Panc1 (cell line): ENCODE data around the gene MINDY4.

Experiments
- POLR2AphosphoS5 ChIP-seq: IDR thresholded peaks from 2 replicates; pipeline ENCODE4 v1.6.1; 2012; ENCODE audit warnings: mild to moderate bottlenecking, low read depth, low read length, moderate library complexity
- TF ChIP-seq, protein P1 (sequence below): fragments of 450-650 bp; IDR thresholded peaks from 2 replicates; pipeline ENCODE4 v1.5.1; 2017; ENCODE audit warnings: mild to moderate bottlenecking
- TF ChIP-seq, protein P2 (sequence below), 2 experiments: IDR thresholded peaks; 2 replicates each; pipeline ENCODE4 v1.6.1; 2011 to 2012; ENCODE audit warnings: low read depth in 2 of 2, control low read depth in 1 of 2, low read length in 1 of 2, mild to moderate bottlenecking in 1 of 2, moderate library complexity in 1 of 2; ENCODE audit not compliant: insufficient read depth in 1 of 2

DNA sequence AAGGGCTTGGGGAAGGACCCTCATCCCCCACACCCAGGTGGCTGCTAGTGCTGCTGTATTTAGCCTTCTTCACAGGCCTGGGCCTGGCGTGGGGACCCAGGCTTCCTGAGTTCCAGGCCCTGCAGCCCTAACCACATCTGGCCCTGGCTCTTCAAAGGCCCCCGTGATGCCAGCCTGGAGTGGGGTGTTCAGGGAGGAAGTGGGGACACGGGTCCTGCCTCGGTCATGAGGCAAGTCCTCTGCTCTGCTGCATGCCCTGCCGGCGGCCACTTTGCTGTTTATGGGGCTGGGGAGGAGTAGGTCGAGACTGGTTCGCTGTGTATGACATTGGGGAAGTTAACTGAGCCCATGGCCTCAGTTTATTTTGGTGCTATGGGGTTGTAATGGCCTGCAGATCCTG is 131.9 kb downstream of the MINDY4 start:
- TF ChIP-seq, protein P1, sequence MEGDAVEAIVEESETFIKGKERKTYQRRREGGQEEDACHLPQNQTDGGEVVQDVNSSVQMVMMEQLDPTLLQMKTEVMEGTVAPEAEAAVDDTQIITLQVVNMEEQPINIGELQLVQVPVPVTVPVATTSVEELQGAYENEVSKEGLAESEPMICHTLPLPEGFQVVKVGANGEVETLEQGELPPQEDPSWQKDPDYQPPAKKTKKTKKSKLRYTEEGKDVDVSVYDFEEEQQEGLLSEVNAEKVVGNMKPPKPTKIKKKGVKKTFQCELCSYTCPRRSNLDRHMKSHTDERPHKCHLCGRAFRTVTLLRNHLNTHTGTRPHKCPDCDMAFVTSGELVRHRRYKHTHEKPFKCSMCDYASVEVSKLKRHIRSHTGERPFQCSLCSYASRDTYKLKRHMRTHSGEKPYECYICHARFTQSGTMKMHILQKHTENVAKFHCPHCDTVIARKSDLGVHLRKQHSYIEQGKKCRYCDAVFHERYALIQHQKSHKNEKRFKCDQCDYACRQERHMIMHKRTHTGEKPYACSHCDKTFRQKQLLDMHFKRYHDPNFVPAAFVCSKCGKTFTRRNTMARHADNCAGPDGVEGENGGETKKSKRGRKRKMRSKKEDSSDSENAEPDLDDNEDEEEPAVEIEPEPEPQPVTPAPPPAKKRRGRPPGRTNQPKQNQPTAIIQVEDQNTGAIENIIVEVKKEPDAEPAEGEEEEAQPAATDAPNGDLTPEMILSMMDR = no peak
- TF ChIP-seq, protein P2, sequence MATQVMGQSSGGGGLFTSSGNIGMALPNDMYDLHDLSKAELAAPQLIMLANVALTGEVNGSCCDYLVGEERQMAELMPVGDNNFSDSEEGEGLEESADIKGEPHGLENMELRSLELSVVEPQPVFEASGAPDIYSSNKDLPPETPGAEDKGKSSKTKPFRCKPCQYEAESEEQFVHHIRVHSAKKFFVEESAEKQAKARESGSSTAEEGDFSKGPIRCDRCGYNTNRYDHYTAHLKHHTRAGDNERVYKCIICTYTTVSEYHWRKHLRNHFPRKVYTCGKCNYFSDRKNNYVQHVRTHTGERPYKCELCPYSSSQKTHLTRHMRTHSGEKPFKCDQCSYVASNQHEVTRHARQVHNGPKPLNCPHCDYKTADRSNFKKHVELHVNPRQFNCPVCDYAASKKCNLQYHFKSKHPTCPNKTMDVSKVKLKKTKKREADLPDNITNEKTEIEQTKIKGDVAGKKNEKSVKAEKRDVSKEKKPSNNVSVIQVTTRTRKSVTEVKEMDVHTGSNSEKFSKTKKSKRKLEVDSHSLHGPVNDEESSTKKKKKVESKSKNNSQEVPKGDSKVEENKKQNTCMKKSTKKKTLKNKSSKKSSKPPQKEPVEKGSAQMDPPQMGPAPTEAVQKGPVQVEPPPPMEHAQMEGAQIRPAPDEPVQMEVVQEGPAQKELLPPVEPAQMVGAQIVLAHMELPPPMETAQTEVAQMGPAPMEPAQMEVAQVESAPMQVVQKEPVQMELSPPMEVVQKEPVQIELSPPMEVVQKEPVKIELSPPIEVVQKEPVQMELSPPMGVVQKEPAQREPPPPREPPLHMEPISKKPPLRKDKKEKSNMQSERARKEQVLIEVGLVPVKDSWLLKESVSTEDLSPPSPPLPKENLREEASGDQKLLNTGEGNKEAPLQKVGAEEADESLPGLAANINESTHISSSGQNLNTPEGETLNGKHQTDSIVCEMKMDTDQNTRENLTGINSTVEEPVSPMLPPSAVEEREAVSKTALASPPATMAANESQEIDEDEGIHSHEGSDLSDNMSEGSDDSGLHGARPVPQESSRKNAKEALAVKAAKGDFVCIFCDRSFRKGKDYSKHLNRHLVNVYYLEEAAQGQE (IDR thresholded peaks at IDR 0.05; ENCODE audit: insufficient read depth in 1 of 2, low read depth in 2 of 2, low read length in 1 of 2) = no peak
- TF ChIP-seq POLR2AphosphoS5 = no peak
